ENCODE data around the gene NEURL1B. TPM values are rescaled to one million over a fixed set of nuclear protein-coding genes. Genes with fewer than 3 reads are reported as not detected.
"Not testable (repeated sequence)": the region's sequence is repeated elsewhere in the genome, so short reads cannot be mapped to it uniquely, and the experiment has no call there.

NEURL1B gene
- polyA plus RNA-seq, 1 donor from 2014 or later: 12.7 TPM

DNA sequence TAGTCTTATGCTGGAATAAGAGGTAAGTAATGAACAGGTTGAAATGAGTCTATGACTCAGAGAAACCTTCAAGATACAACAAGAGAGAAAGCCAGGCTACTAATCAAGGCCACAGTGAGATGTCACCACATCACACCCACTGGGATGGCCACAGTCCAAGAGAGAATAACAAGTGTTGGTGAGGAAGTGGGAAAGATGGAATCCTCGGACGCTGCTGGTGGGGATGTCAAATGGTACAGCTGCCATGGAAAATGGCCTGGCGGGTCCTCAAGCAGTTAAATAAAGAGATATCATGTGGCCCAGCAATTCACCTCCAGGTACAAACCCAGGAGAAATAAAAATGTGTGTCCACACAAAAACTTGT lies 41.9 kb upstream of the NEURL1B start:
- H3K79me2 ChIP-seq (replicated peaks; ENCODE audit: insufficient read depth, low read length): no peaks in the 10 kb centered on the region
- H3K9me2 ChIP-seq (ENCODE audit: insufficient read depth, low read length): no peaks in the 10 kb centered on the region
- no peak overlapping the region for H3K4me2 ChIP-seq (ENCODE audit: low read length)
- H3K4me3 ChIP-seq (ENCODE audit: low read length): no peak overlapping the region
- H3K27ac ChIP-seq (ENCODE audit: low read length): no peak overlapping the region
- H3K9me3 ChIP-seq (ENCODE audit: low read length): no peaks in the 10 kb centered on the region
- no peaks in the 10 kb centered on the region for H4K20me1 ChIP-seq (ENCODE audit: insufficient read depth)
- no peaks in the 10 kb centered on the region for H3F3A ChIP-seq (ENCODE audit: insufficient read depth, low read length, poor library complexity, severe bottlenecking)
- no peak overlapping the region for H2AFZ ChIP-seq (ENCODE audit: low read depth, low read length)
- no peak overlapping the region for H3K9ac ChIP-seq (ENCODE audit: low read length)
- no peaks in the 10 kb centered on the region for H3K27me3 ChIP-seq (ENCODE audit: insufficient read depth, low read depth, low read length)
- TF ChIP-seq EP300 (conservative IDR thresholded peaks at IDR 0.05; ENCODE audit: poor library complexity, severe bottlenecking): no peak
- TF ChIP-seq EZH2 (IDR thresholded peaks at IDR 0.05; ENCODE audit: borderline replicate concordance, insufficient read depth, low read length, poor library complexity, severe bottlenecking): no peak
- TF ChIP-seq SMC3 (conservative IDR thresholded peaks at IDR 0.05; ENCODE audit: poor library complexity): no peak
- TF ChIP-seq, protein P1, sequence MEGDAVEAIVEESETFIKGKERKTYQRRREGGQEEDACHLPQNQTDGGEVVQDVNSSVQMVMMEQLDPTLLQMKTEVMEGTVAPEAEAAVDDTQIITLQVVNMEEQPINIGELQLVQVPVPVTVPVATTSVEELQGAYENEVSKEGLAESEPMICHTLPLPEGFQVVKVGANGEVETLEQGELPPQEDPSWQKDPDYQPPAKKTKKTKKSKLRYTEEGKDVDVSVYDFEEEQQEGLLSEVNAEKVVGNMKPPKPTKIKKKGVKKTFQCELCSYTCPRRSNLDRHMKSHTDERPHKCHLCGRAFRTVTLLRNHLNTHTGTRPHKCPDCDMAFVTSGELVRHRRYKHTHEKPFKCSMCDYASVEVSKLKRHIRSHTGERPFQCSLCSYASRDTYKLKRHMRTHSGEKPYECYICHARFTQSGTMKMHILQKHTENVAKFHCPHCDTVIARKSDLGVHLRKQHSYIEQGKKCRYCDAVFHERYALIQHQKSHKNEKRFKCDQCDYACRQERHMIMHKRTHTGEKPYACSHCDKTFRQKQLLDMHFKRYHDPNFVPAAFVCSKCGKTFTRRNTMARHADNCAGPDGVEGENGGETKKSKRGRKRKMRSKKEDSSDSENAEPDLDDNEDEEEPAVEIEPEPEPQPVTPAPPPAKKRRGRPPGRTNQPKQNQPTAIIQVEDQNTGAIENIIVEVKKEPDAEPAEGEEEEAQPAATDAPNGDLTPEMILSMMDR (IDR thresholded peaks at IDR 0.05; ENCODE audit: poor library complexity, severe bottlenecking): no peak
- TF ChIP-seq, protein P2, sequence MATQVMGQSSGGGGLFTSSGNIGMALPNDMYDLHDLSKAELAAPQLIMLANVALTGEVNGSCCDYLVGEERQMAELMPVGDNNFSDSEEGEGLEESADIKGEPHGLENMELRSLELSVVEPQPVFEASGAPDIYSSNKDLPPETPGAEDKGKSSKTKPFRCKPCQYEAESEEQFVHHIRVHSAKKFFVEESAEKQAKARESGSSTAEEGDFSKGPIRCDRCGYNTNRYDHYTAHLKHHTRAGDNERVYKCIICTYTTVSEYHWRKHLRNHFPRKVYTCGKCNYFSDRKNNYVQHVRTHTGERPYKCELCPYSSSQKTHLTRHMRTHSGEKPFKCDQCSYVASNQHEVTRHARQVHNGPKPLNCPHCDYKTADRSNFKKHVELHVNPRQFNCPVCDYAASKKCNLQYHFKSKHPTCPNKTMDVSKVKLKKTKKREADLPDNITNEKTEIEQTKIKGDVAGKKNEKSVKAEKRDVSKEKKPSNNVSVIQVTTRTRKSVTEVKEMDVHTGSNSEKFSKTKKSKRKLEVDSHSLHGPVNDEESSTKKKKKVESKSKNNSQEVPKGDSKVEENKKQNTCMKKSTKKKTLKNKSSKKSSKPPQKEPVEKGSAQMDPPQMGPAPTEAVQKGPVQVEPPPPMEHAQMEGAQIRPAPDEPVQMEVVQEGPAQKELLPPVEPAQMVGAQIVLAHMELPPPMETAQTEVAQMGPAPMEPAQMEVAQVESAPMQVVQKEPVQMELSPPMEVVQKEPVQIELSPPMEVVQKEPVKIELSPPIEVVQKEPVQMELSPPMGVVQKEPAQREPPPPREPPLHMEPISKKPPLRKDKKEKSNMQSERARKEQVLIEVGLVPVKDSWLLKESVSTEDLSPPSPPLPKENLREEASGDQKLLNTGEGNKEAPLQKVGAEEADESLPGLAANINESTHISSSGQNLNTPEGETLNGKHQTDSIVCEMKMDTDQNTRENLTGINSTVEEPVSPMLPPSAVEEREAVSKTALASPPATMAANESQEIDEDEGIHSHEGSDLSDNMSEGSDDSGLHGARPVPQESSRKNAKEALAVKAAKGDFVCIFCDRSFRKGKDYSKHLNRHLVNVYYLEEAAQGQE (IDR thresholded peaks at IDR 0.05; ENCODE audit: borderline replicate concordance): no peak
- no peak for TF ChIP-seq MXI1 (conservative IDR thresholded peaks at IDR 0.05; ENCODE audit: poor library complexity, severe bottlenecking)
- TF ChIP-seq RAD21 (conservative IDR thresholded peaks at IDR 0.05): no peak
- TF ChIP-seq TAF1 (IDR thresholded peaks at IDR 0.05; ENCODE audit: low read depth): no peak
- no peak for TF ChIP-seq POLR2AphosphoS5 (IDR thresholded peaks at IDR 0.05)
- no peaks in the 10 kb centered on the region for H3K36me3 ChIP-seq (ENCODE audit: insufficient read depth, low read length)

- Histone ChIP-seq H4K20me1 (ENCODE audit: insufficient read depth) (no peaks in the 10 kb centered on the region), H3K36me3 (ENCODE audit: insufficient read depth, low read length) (no peaks in the 10 kb centered on the region), H3K4me3 (ENCODE audit: low read length) (no peak overlapping the region), H3K79me2 (replicated peaks; ENCODE audit: insufficient read depth, low read length) (no peaks in the 10 kb centered on the region), H3F3A (ENCODE audit: insufficient read depth, low read length, poor library complexity, severe bottlenecking) (no peaks in the 10 kb centered on the region), H3K9me2 (ENCODE audit: insufficient read depth, low read length) (no peaks in the 10 kb centered on the region), H3K4me2 (ENCODE audit: low read length) (no peak overlapping the region), H2AFZ (ENCODE audit: low read depth, low read length) (no peak overlapping the region), H3K9me3 (ENCODE audit: low read length) (no peaks in the 10 kb centered on the region), H3K27ac (ENCODE audit: low read length) (no peak overlapping the region), H3K27me3 (ENCODE audit: insufficient read depth, low read depth, low read length) (no peaks in the 10 kb centered on the region), H3K9ac (ENCODE audit: low read length) (no peak overlapping the region)
- TF ChIP-seq, protein P1 (IDR thresholded peaks at IDR 0.05; ENCODE audit: poor library complexity, severe bottlenecking): no peak
- TF ChIP-seq TAF1 (IDR thresholded peaks at IDR 0.05; ENCODE audit: low read depth): no peak
- TF ChIP-seq MXI1 (conservative IDR thresholded peaks at IDR 0.05; ENCODE audit: poor library complexity, severe bottlenecking): no peak
- TF ChIP-seq RAD21 (conservative IDR thresholded peaks at IDR 0.05): no peak
- no peak for TF ChIP-seq EZH2 (IDR thresholded peaks at IDR 0.05; ENCODE audit: borderline replicate concordance, insufficient read depth, low read length, poor library complexity, severe bottlenecking)
Observed at GRCh38 chr5:172600571-172600970, 40.5 kb upstream of the NEURL1B start.

DNA sequence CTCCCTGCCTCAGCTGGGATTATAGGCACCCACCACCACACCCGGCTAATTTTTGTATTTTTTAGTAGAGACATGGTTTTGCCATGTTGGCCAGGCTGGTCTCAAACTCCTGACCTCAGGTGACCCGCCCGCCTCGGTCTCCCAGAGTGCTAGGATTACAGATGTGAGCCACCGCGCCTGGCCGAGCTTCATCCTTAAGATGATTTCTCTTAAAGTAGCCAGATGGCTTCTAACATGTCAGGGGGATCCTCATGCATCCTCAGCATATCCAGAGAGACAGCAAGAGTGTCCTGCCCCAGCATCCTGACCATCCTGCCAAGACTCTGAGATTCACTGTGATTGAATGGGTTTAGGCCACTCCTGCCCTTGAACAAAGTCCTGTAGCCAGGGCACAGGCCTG lies 39.5 kb upstream of the NEURL1B start:
- not testable (repeated sequence) for H3F3A ChIP-seq (ENCODE audit: insufficient read depth, low read length, poor library complexity, severe bottlenecking); H3K79me2 ChIP-seq (replicated peaks; ENCODE audit: insufficient read depth, low read length); H3K36me3 ChIP-seq (ENCODE audit: insufficient read depth, low read length); H3K27me3 ChIP-seq (ENCODE audit: insufficient read depth, low read depth, low read length); H4K20me1 ChIP-seq (ENCODE audit: insufficient read depth); H3K4me3 ChIP-seq (ENCODE audit: low read length); H2AFZ ChIP-seq (ENCODE audit: low read depth, low read length); H3K27ac ChIP-seq (ENCODE audit: low read length); H3K4me2 ChIP-seq (ENCODE audit: low read length); H3K9me3 ChIP-seq (ENCODE audit: low read length); H3K9ac ChIP-seq (ENCODE audit: low read length); H3K9me2 ChIP-seq (ENCODE audit: insufficient read depth, low read length)
